DOHH2 (cell line): ENCODE results near the gene CARMIL3.

ENCODE experiments used
- CTCF ChIP-seq: fragments of 200-600 bp; sonication (generic); IDR thresholded peaks from one replicate; pipeline ENCODE4 v1.5.1; 2014; ENCODE audit warnings: antibody characterized with exemption, mild to moderate bottlenecking, low read depth, low read length; ENCODE audit not compliant: poor library complexity, severe bottlenecking
- EZH2phosphoT487 ChIP-seq: fragments of 200-600 bp; sonication (generic); IDR thresholded peaks from 2 replicates; pipeline ENCODE4 v1.6.1; 2017; ENCODE audit warnings: borderline replicate concordance, mild to moderate bottlenecking, antibody characterized with exemption, low read length, moderate library complexity, mixed read lengths

- TF ChIP-seq CTCF, result no peak
- TF ChIP-seq EZH2phosphoT487, result no peak
Observed at GRCh38 chr14:24082411-24083080, 30.7 kb downstream of the CARMIL3 start.
